ENCODE measurements around the gene GET4. TPM values are rescaled to one million over a fixed set of nuclear protein-coding genes. Genes with fewer than 3 reads are reported as not detected.

The GET4 gene
- total RNA-seq, 2 experiments from 2014 or later = 84.4 to 96.4 TPM

GRCh38 chr7:910931-911431 lies 34.6 kb downstream of the GET4 start:
- no peak overlapping the region for H3K27ac Mint-ChIP-seq
- ATAC-seq (ENCODE audit: poor library complexity) (no peak), DNase-seq (no peak)
- Histone ChIP-seq H3K36me3 (ENCODE audit: insufficient read depth, low read length) (no peaks in the 10 kb centered on the region), H3K9me3 (ENCODE audit: control insufficient read depth in 1 of 2, insufficient read depth in 1 of 2, low read length in 2 of 2) (no peaks in the 10 kb centered on the region), H3K27ac (ENCODE audit: low read depth in 1 of 2, low read length in 2 of 2) (no peak overlapping the region), H3K27me3 (ENCODE audit: control insufficient read depth in 1 of 2, insufficient read depth in 2 of 2, low read length in 2 of 2) (no peaks in the 10 kb centered on the region), H3K4me1 (ENCODE audit: insufficient read depth, low read length) (peaks cover 30% of the 10 kb centered on the region), H3K4me3 (ENCODE audit: low read length) (no peak overlapping the region)
- no peak for TF ChIP-seq CTCF (IDR thresholded peaks at IDR 0.05)
- intact Hi-C loops (cut with DNase I, micrococcal nuclease) = loop anchor here in 1 of 2 experiments (5.0 kb wide), 1 partner anchor 61 kb away; no protein-coding TSS in a partner anchor
- no peaks in the 10 kb centered on the region for H3K9me3 Mint-ChIP-seq
- H3K36me3 Mint-ChIP-seq (ENCODE audit: low read depth) = no peaks in the 10 kb centered on the region
- no peak overlapping the region for H3K4me3 Mint-ChIP-seq
- H3K4me1 Mint-ChIP-seq (ENCODE audit: low read depth) = peaks cover 11% of the 10 kb centered on the region
- POLR2A ChIA-PET = interaction anchor here (1.3 to 4.4 kb wide), 3 partner anchors 12 to 64 kb away, joined by 3 to 27 read pairs (median 23); partner anchors contain the start of gene COX19
- CTCF ChIA-PET = interaction anchor here (1.0 to 2.5 kb wide), 2 partner anchors 82 to 154 kb away, joined by 4 to 13 read pairs; no protein-coding TSS in a partner anchor
- no peaks in the 10 kb centered on the region for H3K27me3 Mint-ChIP-seq

GRCh38 chr7:911791-912480 lies 35.6 kb downstream of the GET4 start:
- Mint-ChIP-seq H3K36me3 (ENCODE audit: low read depth) (no peaks in the 10 kb centered on the region), H3K4me1 (ENCODE audit: low read depth) (peaks cover 11% of the 10 kb centered on the region), H3K27ac (no peak overlapping the region), H3K9me3 (no peaks in the 10 kb centered on the region), H3K27me3 (no peaks in the 10 kb centered on the region), H3K4me3 (no peak overlapping the region)
- Histone ChIP-seq H3K9me3 (ENCODE audit: control insufficient read depth in 1 of 2, insufficient read depth in 1 of 2, low read length in 2 of 2) (no peaks in the 10 kb centered on the region), H3K36me3 (ENCODE audit: insufficient read depth, low read length) (no peaks in the 10 kb centered on the region), H3K27ac (ENCODE audit: low read depth in 1 of 2, low read length in 2 of 2) (no peak overlapping the region), H3K4me1 (ENCODE audit: insufficient read depth, low read length) (peaks cover 30% of the 10 kb centered on the region), H3K4me3 (ENCODE audit: low read length) (no peak overlapping the region), H3K27me3 (ENCODE audit: control insufficient read depth in 1 of 2, insufficient read depth in 2 of 2, low read length in 2 of 2) (no peaks in the 10 kb centered on the region)
- ATAC-seq (ENCODE audit: poor library complexity) (no peak), DNase-seq (no peak)
- ChIA-PET POLR2A (interaction anchor here (1.3 kb wide), 1 partner anchor 11 kb away, joined by 5 read pairs; no protein-coding TSS in a partner anchor), CTCF (no interaction called here)
- intact Hi-C loops (cut with DNase I, micrococcal nuclease) = loop anchor here in 1 of 2 experiments (5.0 kb wide), 1 partner anchor 60 kb away; no protein-coding TSS in a partner anchor
- TF ChIP-seq CTCF (IDR thresholded peaks at IDR 0.05) = no peak

- H3K4me1 ChIP-seq (ENCODE audit: insufficient read depth, low read length) = peaks cover 17% of the 10 kb centered on the region
Observed at GRCh38 chr7:913736-914520, 37.6 kb downstream of the GET4 start.

More at GRCh38 chr7:913736-914520, 37.6 kb downstream of the GET4 start:
- no peaks in the 10 kb centered on the region for H3K36me3 ChIP-seq (ENCODE audit: insufficient read depth, low read length)
- Mint-ChIP-seq H3K36me3 (ENCODE audit: low read depth) (no peaks in the 10 kb centered on the region), H3K9me3 (no peaks in the 10 kb centered on the region), H3K4me3 (no peak overlapping the region), H3K27me3 (no peaks in the 10 kb centered on the region), H3K27ac (no peak overlapping the region), H3K4me1 (ENCODE audit: low read depth) (peaks cover 11% of the 10 kb centered on the region)
- no peaks in the 10 kb centered on the region for H3K27me3 ChIP-seq (ENCODE audit: control insufficient read depth in 1 of 2, insufficient read depth in 2 of 2, low read length in 2 of 2)
- intact Hi-C loops (cut with DNase I, micrococcal nuclease) = loop anchor here in 1 of 2 experiments (5.0 kb wide), 1 partner anchor 58 kb away; no protein-coding TSS in a partner anchor
- no peak for TF ChIP-seq CTCF (IDR thresholded peaks at IDR 0.05)
- no peak for DNase-seq
- POLR2A ChIA-PET = no interaction called here
- ATAC-seq (ENCODE audit: poor library complexity) = no peak
- H3K9me3 ChIP-seq (ENCODE audit: control insufficient read depth in 1 of 2, insufficient read depth in 1 of 2, low read length in 2 of 2) = no peaks in the 10 kb centered on the region
- H3K4me3 ChIP-seq (ENCODE audit: low read length) = no peak overlapping the region
- H3K27ac ChIP-seq (ENCODE audit: low read depth in 1 of 2, low read length in 2 of 2) = no peak overlapping the region
- CTCF ChIA-PET = no interaction called here

Data from CD4-positive, alpha-beta T cell (primary cell).